Left lobe of liver (tissue), 2 donors: ENCODE results near the gene PSMD1. TPM values are rescaled to one million over a fixed set of nuclear protein-coding genes. Genes with fewer than 3 reads are reported as not detected.

Experiments used
- ATAC-seq: fragments of 200-7000 bp; cut with Tn5 transposase; one replicate; pipeline ENCODE4 v1.9.1; 2020; ENCODE audit warnings: mild to moderate bottlenecking, moderate library complexity
- DNase-seq: peaks from one replicate; pipeline ENCODE4 v3.0.0-alpha.2; 2020; ENCODE audit warnings: low spot score
- total RNA-seq: library from RNA; stranded (reverse); gene quantifications from one replicate; pipeline ENCODE4 v1.2.1, GENCODE V29; 2021
- donor health status: DM: no; HTN: no; CAD: no; lungs with moderate emphysema.
- donor health status: DM: no; HTN: yes; CAD: no.

The PSMD1 gene
- total RNA-seq, 1 donor from 2014 or later: 41.3 TPM

DNA sequence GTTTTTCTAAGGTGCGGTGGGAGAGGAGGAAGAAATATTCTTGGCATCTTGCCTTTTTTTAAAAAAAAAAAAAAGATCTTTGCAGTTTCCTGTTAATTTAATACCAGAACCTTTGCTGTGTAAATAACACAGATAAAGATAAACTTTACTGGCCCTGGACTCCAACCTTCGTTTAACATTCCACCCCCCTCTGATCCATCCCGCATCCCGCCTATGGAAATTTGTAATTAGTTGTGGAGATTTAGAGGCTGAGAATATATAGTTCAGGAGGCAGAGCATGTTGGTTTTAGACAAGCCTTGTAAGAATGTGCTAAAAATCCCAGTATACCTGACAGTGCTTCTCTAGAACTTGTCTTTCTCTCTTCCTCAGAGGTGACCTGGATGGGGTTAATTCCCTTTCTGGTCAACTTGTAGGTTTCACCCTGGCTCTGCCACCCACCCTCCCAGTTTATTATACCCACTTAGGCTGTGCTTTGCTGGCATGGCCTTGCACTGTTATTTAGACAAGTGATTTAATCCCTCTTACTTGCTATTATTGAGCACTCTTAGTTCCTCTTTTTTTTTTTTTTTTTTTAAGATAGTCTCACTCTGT lies 22.3 kb upstream of the PSMD1 start:
- ATAC-seq: peak; percentile 48
- no peak for DNase-seq

DNA sequence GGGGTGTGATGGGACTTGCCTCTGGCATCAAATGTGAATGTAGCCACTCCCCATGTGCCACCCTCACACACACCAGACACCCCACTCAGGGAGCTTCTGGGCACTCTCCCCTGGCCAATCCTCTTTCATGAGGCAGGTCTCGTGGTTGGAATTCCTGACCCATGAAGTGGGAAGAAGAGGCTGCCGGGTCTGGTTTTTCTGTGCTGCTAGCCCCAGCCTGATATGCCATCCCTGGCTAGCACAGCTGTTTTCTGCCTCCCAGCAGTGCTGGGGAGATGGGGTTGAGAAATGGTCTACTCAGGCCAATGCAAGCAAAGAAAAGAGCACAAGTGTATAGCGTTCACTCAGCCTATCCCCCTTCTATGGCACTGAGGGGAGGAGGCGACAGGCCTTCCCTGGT lies 20.5 kb upstream of the PSMD1 start:
- DNase-seq: peak; percentile 66
- peak; percentile 28 for ATAC-seq

DNA sequence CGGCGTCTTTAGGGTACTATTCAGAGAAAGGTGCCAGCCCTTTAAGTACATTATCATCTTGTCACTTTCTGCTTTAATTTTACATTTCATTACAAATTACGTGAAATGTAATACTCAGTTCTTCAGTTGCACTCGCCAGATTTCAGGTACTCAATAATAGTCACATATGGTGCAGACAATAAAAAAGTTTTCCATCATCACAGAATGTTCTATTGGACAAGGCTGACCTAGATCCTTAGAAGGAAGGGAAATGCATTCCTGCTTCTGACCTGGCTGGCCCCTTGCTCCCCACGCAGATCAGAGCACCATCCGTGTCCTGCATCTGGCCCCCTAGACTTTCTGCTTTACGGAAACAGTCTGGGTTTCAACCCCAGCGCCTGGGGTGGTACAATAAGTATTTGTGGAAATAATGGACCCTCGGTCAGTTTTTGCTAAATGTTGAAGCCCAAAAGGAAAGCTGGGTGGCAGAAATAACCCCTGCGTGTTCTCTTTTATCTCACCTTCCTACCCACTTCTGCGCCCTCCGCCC lies 20.0 kb upstream of the PSMD1 start:
- ATAC-seq (no peak), DNase-seq (no peak)

DNA sequence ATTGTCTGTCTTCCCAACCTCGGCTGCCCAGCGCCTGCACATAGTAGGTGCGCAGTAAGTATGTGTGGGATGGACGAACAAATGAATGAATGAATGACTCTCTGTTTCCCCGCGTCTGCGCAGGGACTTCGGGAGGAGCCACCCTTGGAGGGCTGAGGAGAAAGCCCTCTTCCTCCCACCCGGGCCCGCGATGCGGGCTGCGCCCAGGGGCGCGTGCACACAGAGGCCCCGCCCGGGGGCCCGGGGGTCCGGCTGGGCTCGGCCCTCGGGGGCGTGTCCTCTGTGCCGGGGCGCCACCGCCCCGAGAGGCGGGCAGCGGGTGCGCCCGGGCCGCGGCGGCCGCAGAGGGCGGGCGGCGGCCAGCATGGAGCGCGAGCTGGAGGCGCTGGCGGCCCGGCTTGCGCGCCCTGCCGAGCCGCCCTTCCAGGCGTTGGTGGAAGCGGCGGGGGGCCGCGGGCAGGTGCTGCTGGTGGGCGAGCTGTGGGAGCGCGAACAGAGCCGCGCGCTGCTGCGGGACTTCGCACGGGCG lies 19.4 kb upstream of the PSMD1 start, which contains the start of gene C2orf72:
Gene C2orf72 (plus strand): TSS at position 322 of the 529 bp plus-strand sequence. CDS start 43 bp downstream, at position 365.
- DNase-seq (peak; percentile 62), ATAC-seq (peak; percentile 57)

DNA sequence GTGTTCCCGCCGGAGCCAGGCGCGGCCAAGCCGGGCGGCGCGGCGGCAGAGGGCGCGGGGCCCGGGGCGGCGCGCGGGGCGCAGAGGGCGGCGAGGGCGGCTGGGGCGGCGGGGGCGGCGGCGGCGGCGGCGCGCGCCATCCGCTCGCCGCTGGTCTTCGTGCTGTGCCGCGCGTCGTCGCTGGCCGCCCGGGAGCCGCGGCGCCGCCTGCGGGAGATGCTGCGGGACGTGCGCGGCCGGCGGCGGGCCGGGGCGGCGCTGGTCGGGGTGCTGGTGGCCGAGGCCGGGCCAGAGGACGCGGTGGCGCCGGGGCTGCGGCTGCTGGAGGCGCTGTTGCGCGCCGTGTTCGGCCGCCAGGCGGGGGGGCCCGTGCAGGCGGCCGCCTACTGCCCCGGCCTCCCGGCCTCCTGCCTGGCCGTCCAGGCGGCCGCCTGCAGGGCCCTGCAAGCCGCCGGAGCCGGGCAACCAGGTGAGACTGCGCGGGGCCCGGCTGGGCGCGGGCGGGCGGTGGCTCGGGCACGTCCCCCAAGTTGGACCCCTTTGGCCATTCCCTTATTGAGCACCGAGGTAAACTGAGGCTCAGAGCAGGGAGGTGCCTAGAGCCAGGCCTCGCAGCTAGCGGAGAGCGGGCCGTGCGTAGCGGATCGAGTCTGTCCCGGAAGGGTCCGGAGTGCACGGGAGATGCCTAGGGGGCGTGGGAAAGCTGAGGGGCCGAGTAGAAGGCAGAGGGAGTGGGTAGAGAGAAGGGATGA lies 18.8 kb upstream of the PSMD1 start:
- peak; percentile 16 for ATAC-seq
- DNase-seq: peak; percentile 55

DNA sequence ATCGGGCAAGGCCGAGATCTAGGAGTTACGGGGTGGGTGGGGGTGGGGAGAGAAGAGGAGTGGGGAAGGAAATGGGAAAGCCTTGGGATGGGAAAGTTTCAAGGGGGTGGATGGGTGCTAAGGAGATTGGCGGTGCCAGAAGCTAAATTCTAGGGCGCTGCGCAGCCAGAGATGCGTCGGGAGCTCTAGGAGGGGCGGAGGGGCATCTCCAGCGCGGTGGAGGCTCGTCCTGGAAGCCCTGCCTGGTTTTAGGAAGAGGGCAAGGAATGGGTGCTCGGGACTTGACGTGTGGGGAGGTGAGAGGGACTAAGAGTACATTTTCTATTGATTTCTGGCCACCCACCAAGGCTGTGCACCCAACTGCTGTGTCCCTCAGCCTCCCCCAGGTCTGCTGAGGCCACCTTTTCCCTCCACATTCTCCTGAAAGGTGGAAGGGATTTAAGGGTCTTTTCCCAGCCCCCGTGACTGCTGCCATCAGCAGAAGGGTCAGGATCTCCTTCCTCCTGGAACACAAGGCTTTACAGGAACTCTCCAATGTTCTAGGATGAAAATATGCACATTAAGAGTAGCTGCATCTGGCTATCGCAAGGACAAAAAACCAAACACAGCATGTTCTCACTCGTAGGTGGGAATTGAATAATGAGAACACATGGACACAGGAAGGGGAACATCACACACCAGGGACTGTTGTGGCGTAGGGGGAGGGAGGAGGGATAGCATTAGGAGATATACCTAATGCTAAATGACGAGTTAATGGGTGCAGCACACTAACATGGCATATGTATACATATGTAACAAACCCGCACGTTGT lies 18.0 kb upstream of the PSMD1 start:
- DNase-seq (peak; percentile 70), ATAC-seq (peak; percentile 46)

DNA sequence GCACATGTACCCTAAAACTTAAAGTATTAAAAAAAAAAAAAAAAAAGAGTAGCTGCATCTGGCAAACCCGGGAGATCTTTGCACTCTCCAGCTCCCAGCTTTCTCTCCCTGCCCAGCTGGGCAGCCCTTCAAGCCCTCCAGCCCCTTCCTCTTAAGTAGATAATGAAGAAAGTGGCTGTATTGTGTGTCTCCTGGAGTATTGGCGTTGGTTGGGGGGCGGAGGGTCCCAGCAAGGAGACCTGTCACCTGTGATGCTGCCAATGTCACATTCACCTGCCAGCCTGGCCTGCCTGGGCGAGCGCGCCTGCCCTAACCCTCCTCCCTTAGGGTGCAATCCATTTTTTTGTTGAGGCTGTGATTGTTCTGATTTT lies 17.4 kb upstream of the PSMD1 start:
- ATAC-seq (peak; percentile 14), DNase-seq (no peak)

DNA sequence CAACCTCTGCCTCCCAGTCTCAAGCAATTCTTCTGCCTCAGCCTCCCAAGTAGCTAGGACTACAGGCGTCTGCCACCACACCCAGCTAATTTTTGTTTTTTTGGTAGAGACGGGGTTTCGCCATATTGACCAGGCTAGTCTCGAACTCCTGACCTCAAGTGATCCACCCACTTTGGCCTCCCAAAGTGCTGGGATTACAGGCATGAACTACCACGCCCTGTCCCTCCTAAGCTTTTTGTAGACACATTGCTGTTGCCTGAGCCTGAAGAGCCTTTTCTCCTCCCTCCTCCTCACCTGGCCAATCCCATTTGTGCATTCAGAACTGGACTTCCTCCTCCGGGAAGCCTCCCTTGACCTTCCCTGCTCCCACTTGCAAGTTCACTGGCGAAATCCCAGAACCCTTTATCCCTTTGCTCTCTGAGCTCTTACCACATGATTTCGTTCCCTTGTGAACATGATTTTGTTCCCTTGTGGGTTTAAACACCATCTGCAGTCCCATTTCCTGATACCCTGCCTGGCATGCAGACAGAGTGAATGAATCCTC lies 16.8 kb upstream of the PSMD1 start:
- ATAC-seq (peak; percentile 67), DNase-seq (peak; percentile 89)

DNA sequence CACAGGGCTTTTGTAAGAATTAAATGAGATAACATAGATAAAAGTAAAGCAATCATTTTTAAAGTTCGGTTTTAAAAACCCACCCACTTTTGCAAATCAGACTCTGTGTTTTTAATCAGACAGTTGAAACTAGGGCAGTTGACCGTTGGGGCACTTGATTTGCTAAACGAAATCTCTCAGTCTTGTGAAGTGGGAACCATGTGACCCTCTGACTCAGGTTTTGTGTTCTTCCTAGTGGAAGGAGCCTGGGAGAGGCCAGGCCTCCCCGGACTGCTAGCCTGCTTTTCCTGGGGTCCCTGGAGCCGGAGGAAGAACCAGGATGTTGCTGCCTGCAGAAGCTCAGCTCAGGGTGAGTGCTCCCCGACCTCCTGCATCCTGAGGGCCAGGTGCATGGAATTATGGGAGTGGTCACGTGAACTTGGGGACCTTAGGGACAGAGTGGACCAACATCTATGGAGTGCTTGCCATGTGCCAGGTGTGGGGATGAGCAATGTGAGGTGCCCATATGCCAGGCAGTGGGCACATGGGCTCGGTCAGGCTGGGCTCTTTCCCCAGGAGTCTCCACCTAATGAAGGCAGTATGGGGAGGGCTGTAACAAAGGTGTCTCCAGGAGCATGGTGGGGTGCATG lies 15.5 kb upstream of the PSMD1 start:
- no peak for DNase-seq
- ATAC-seq: no peak

DNA sequence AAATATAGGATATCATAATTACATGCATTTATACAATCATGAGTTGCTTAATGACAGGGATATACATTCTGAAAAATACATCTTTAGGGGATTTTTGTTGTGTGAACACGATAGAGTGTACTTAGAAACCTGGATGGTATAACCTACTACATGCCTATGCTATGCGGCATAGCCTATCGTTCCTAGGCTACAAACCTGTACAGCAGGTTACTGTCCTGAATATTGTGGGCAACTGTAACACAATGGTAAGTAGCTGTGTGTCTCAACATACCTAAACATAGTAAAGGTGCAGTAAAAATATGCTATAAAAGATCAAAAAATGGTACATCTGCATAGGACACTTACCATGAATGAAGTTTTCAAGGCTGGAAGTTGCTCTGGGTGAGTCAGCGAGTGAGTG lies 12.9 kb upstream of the PSMD1 start:
- ATAC-seq: no peak
- DNase-seq: no peak

DNA sequence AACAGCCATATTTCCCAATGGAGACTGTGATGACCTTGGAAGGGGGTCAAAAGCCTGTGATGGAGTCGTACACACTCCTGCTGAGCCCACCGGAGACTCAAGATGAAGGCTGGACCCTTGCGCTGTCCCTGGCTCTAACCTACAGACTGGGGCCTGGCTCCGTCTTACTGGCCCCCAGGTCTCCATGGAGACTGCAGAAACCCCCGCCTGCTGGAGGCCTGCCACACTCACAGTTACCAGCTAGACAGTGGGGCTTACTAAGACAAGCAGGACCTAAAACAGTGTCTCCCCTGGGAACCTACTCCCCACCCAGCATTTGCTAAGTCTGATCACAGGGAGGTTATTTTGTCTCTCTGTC lies 9.8 kb upstream of the PSMD1 start:
- no peak for DNase-seq
- no peak for ATAC-seq

DNA sequence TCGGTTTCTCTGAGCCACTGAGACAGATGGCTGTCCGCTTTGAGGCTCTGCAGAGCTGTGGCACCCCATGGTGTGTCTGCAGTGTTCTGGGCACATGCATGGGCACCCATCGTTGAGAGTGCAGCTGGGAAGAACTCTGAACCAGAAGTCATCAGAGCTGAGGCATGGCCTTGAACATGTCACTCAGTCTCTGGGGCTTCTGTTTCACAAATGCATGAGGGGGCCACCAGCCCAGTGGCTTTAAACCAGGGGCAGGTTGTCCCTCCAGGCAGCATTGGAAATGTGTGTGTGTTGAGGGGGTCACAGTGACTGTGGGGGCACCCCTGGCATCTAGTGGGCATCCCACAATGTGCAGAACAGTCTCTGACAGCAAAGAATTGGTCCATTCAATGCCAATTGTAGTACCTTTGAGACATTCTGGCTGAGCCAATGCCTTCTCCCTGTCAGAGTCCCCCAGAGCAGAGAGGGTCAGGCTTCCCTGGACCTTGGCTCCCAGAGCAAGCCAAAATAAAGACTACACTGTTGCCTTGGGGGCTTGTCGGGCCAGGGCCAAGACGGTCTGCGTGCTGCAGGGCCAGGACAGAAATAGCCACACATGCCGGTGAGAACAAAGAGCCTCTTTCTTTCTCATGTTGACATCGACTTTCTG lies 9.3 kb upstream of the PSMD1 start:
- no peak for DNase-seq
- ATAC-seq: peak; percentile 2

DNA sequence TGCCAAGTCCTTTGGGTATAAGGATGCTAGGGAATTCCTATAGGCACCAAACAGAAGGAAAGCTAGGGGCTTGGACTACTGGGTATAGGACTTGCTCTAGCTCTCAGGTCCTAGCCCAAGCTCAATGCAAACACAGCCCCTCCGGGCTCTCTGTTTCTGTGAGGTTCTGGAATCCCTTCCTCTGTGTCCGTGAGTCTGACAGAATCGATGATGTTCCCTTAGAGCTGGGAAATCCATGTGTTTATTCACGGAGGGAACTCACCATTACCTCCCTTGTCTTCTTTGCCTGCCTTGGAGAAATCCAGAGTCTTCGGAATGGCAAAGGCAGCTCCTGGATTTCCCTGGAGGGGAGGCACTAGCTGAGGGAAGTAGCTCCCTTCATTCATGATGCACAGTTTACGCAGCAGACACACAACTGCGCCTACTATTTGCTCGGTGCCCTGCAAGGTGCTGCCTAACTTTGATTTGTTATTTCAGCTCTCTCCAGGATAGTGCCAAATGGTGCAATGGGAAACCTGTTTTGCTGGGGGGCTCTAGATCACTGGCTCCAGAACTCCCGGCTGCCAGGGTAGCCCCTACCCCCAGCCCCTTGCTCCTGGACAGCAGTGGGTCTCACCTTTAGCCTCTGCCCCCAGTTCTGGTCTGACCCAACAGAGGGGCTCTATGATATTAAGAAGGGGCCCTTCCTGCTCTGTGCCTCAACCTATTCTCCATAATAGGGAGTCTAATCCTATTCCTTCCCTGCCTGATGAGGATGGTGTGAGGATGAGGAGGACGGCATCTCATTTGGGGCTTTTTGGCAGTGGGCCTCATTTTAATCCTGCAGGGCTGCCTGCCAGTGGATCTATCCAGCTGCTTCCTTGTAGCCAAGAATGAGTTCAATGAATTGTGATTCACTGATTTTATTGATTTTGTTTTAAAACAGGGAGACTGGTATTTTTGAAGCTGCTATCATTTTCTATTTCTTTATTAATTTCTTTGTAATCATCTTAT lies 8.4 kb upstream of the PSMD1 start:
- DNase-seq: no peak

DNA sequence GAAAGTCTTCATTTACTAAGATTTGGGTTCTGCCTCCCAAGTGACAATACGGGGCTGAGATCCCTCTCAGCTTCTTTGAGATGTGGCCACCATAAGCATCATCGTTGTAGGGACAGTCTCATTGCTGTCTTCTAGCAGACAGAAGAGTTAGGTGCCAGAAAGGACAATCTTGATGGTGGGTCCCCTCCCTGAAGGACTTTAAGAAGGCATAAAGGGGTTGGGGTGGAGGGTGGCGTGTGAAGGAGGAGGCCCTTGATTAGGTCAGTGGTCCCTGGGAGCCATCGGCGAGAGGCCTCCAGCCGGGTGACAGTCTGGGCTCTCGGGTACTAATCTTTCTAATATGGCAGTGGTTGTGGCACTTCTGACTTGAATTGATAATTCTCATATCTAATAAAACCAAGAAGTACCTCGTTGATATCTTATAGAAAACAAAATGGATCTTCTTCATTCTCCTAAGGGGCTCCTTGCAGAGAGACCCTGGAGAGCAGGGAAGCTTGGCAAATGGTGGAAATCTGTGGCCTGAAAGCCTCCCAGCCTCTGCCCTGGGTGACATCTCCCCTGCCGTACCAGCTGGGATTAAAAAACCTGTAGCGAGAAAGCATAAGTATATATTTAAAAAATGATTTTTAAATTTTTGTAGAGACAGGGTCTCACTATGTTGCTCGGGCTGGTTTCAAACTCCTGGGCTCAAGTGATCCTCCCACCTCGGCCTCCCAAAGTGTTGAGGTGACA lies 7.2 kb upstream of the PSMD1 start:
- DNase-seq: no peak
- ATAC-seq: no peak

More for the DNA sequence above, 8.4 kb upstream of the PSMD1 start:
- ATAC-seq: peak; percentile 4

DNA sequence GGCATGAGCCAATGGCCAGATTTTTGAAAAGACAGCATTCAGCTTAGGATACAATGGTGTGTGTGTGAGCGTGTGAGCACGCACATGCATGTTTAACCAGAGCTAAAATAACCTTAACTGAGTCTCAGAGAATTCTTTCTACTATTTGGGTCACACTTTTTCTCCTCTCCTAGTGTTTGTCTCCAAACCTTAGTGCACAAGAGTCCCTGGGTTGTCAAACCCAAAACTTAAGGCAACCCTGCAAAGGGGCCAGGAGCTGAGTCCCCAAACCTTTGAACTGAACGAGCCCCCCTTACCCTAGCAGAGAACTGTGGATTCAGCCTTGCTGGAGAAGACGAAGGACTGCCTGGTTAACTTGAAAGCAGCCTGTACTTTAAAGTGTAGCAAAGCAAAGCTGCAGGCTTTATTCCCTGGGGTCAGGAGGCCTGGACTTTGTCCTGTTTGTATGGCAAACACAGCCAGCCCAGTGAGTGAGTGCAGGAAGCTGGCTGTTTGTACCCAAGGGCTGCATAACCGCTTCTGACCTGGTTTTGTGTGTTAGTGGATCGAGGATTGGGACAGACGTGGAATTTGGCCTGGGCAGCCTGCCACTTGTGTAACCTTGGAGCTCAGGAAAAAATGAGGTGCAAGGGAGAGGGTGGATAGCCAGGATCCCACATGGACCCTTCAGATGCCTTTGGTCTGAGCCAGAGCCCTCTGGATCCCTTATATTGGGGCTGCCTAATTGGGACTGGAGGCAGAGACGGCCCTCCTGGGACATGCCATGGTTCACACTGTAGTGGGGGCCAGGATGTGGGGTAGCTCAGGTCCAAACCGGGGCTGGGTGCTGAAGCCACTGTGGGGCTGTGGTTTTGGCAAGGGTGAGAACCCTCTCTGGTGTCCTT lies 6.4 kb upstream of the PSMD1 start:
- DNase-seq (peak; percentile 97), ATAC-seq (peak; percentile 65)

DNA sequence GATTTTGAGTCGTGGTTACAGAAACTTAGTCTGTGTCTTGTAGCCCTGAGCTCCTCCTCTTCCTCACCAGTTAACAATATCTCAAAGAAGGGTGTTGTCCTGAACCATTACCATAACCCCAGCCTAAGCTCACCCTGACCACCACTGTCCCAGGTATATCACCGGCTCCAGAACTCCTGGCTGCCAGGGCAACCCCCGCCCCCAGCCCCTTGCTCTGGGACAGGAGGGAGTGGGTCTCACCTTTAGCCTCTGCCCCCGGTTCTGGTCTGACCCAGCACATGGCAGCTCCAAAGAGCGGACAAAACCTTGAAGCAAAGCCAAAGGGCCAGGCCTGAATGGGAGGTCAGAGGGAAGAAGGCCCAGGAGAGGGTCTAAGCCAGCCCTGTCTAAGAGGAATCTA lies 5.6 kb upstream of the PSMD1 start:
- DNase-seq (peak; percentile 88), ATAC-seq (peak; percentile 31)
